Fibroblast of lung (primary cell): Measurements from ENCODE around the gene GUCD1. TPM values are rescaled to one million over a fixed set of nuclear protein-coding genes. Genes with fewer than 3 reads are reported as not detected.
"Not testable (repeated sequence)": the region's sequence is repeated elsewhere in the genome, so short reads cannot be mapped to it uniquely, and the experiment has no call there.

Source experiments
- DNase-seq, 2 donors: peaks; one replicate each; pipeline versions ENCODE4 v3.0.0 to v3.0.0-alpha.2; 2010; ENCODE audit warnings: low read depth in 2 of 2
- H2AFZ ChIP-seq: 2 replicates; pipeline ENCODE4 v1.5.1; 2012; ENCODE audit warnings: low read length, control low read depth, inconsistent platforms
- H3K27ac ChIP-seq: 2 replicates; pipeline ENCODE4 v1.5.1; 2011; ENCODE audit warnings: low read length, control low read depth; ENCODE audit not compliant: insufficient read depth
- H3K27me3 ChIP-seq: 2 replicates; pipeline ENCODE4 v1.5.1; 2011; ENCODE audit warnings: mild to moderate bottlenecking, low read length; ENCODE audit not compliant: control insufficient read depth, insufficient read depth
- H3K36me3 ChIP-seq: 2 replicates; pipeline ENCODE4 v1.5.1; 2011; ENCODE audit warnings: low read length; ENCODE audit not compliant: control insufficient read depth, insufficient read depth
- H3K4me1 ChIP-seq: 2 replicates; pipeline ENCODE4 v1.5.1; 2011; ENCODE audit warnings: low read length; ENCODE audit not compliant: control insufficient read depth, insufficient read depth; ENCODE audit errors: extremely low read depth
- H3K4me2 ChIP-seq: 2 replicates; pipeline ENCODE4 v1.5.1; 2011; ENCODE audit warnings: low read length, control low read depth; ENCODE audit not compliant: insufficient read depth; ENCODE audit errors: extremely low read depth
- H3K4me3 ChIP-seq, 4 experiments: fragments of 200-600 bp in 1 of 4; sonication (generic) in 1 of 4; replicated peaks in 1 of 4; 2 replicates each; pipeline ENCODE4 v1.5.1; 2011 to 2016; ENCODE audit warnings: low read length in 4 of 4, low read depth in 3 of 4, mild to moderate bottlenecking in 3 of 4, control low read depth in 2 of 4, inconsistent platforms in 1 of 4, mixed read lengths in 1 of 4; ENCODE audit not compliant: insufficient read depth in 1 of 4; ENCODE audit errors: control extremely low read depth in 1 of 4
- H3K79me2 ChIP-seq: 2 replicates; pipeline ENCODE4 v1.5.1; 2012; ENCODE audit warnings: mild to moderate bottlenecking, low read length, inconsistent platforms; ENCODE audit not compliant: control insufficient read depth, insufficient read depth
- H3K9ac ChIP-seq: 2 replicates; pipeline ENCODE4 v1.5.1; 2011; ENCODE audit warnings: mild to moderate bottlenecking, low read length, control low read depth; ENCODE audit not compliant: insufficient read depth
- H3K9me3 ChIP-seq: 2 replicates; pipeline ENCODE4 v1.5.1; 2012; ENCODE audit warnings: low read depth, low read length; ENCODE audit not compliant: control insufficient read depth, insufficient read depth
- H4K20me1 ChIP-seq: 2 replicates; pipeline ENCODE4 v1.5.1; 2011; ENCODE audit warnings: low read length; ENCODE audit not compliant: control insufficient read depth, insufficient read depth; ENCODE audit errors: extremely low read depth
- CTCF ChIP-seq, 2 donors: IDR thresholded peaks in 1 of 2; conservative IDR thresholded peaks in 1 of 2; 1 replicate in 1 of 2; 2 replicates in 1 of 2; pipeline ENCODE4 v1.5.1; 2011 to 2012; ENCODE audit warnings: low read length in 2 of 2, control low read depth in 1 of 2, inconsistent platforms in 1 of 2, low read depth in 1 of 2, mild to moderate bottlenecking in 1 of 2
- EZH2 ChIP-seq: IDR thresholded peaks from 2 replicates; pipeline ENCODE4 v1.5.1; 2012; ENCODE audit warnings: low read length, control low read depth, mild to moderate bottlenecking; ENCODE audit errors: missing control alignments
- polyA plus RNA-seq, 2 donors: library from polyadenylated mRNA; depleted of rRNA in 1 of 2; stranded (reverse) in 1 of 2; unstranded in 1 of 2; fragments of >200 nt; gene quantifications; 2 replicates each; pipeline ENCODE4 v1.2.1, GENCODE V29; 2011 to 2012; ENCODE audit warnings: missing spikeins in 1 of 2
- total RNA-seq: library from RNA; depleted of rRNA; stranded (reverse); fragments of >200 nt; gene quantifications from 2 replicates; pipeline ENCODE4 v1.2.1, GENCODE V29; 2014

GUCD1 gene
- total and polyA plus RNA-seq, 2 donors (not counting 1 experiment from before 2014, with no cell fraction given): 83.4 to 178 TPM

DNA sequence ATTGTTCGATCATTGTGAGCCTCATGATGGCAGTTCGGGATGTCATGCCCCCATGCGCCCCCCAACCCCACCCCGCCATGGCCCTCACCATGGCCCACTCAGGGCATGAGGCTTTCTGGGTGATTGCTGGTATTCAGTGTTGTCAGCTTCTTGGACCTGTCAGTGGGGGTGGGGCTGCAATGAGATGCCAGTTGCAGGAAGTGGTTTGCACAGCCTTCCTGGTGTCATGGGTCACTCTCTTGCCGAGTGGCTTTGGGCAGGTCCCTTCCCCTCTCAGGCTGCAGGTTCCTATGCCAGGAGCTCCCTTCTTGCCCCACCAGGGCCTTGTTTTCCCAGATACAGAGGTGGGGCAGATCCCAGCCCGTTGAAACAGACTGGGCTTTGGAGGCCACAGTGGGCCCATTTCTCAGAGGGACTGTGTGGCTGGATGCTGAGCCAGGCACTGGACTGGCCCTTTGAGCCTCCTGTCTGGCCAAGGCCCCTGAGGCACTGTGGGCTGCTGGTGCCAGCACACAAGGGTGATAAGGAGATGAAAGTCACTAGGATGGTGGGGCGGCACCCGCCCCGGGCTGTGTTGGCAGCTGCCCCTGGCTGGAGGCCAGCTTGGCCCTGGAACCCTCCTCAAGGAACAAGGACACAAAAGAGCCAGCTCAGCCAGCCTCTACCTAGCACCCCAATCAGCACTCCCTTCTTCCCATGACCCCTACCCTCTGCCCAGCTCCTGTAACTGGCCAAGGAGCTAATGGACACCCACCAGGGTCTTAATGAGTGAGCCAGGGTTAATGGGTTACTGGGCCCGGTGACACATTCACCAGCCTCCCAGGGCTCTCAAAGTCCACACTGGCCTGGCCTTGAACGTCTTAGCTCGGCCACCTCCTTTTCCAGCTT, 46.5 kb upstream of the GUCD1 start:
- no peaks in the 10 kb centered on the region for H3K9me3 ChIP-seq
- H3K4me1 ChIP-seq: no peaks in the 10 kb centered on the region
- H4K20me1 ChIP-seq: no peaks in the 10 kb centered on the region
- TF ChIP-seq CTCF (conservative IDR thresholded peaks at IDR 0.05 in 1 of 2, IDR thresholded peaks at IDR 0.05 in 1 of 2; ENCODE audit: low read depth in 1 of 2, low read length in 2 of 2) (no peak), EZH2 (no peak)
- DNase-seq: no peak
- H2AFZ ChIP-seq: no peak overlapping the region
- no peaks in the 10 kb centered on the region for H3K27me3 ChIP-seq
- H3K36me3 ChIP-seq: no peaks in the 10 kb centered on the region
- H3K4me2 ChIP-seq: no peak overlapping the region
- no peaks in the 10 kb centered on the region for H3K79me2 ChIP-seq
- H3K9ac ChIP-seq: no peak overlapping the region
- no peak overlapping the region for H3K4me3 ChIP-seq
- no peak overlapping the region for H3K27ac ChIP-seq

GRCh38 chr22:24599958-24600715, 45.2 kb upstream of the GUCD1 start:
- H3K36me3 ChIP-seq, H3K4me2 ChIP-seq, H3K4me1 ChIP-seq, H2AFZ ChIP-seq, H3K27ac ChIP-seq, H3K4me3 ChIP-seq, H3K79me2 ChIP-seq, H3K9ac ChIP-seq, H4K20me1 ChIP-seq, H3K9me3 ChIP-seq, H3K27me3 ChIP-seq, DNase-seq: not testable (repeated sequence)

GRCh38 chr22:24599514-24599913, 44.6 kb upstream of the GUCD1 start:
- no peaks in the 10 kb centered on the region for H3K79me2 ChIP-seq
- no peaks in the 10 kb centered on the region for H3K9me3 ChIP-seq
- no peak overlapping the region for H2AFZ ChIP-seq
- no peaks in the 10 kb centered on the region for H3K4me1 ChIP-seq
- H3K9ac ChIP-seq: no peak overlapping the region
- no peak overlapping the region for H3K27ac ChIP-seq
- DNase-seq: no peak
- H4K20me1 ChIP-seq: no peaks in the 10 kb centered on the region
- no peak overlapping the region for H3K4me3 ChIP-seq
- TF ChIP-seq CTCF (conservative IDR thresholded peaks at IDR 0.05 in 1 of 2, IDR thresholded peaks at IDR 0.05 in 1 of 2; ENCODE audit: low read depth in 1 of 2, low read length in 2 of 2): no peak
- TF ChIP-seq EZH2: no peak
- H3K36me3 ChIP-seq: no peaks in the 10 kb centered on the region
- no peaks in the 10 kb centered on the region for H3K27me3 ChIP-seq
- H3K4me2 ChIP-seq: no peak overlapping the region

GRCh38 chr22:24597076-24597475, 42.1 kb upstream of the GUCD1 start:
- not testable (repeated sequence) for H3K9me3 ChIP-seq, H3K79me2 ChIP-seq, H3K27me3 ChIP-seq, H2AFZ ChIP-seq, H3K4me2 ChIP-seq, DNase-seq, H3K4me1 ChIP-seq, H4K20me1 ChIP-seq, H3K9ac ChIP-seq, H3K36me3 ChIP-seq, H3K4me3 ChIP-seq, H3K27ac ChIP-seq
